HepG2 (cell line): ENCODE measurements around the gene NRN1L. TPM values are rescaled to one million over a fixed set of nuclear protein-coding genes. Genes with fewer than 3 reads are reported as not detected.

Experiments
- CEBPZ ChIP-seq: IDR thresholded peaks from 2 replicates; pipeline ENCODE4 v1.6.1; 2012; ENCODE audit warnings: low read length, improper control_type of control experiment
- FOXC1 ChIP-seq: sonication (generic); formaldehyde crosslinking; IDR thresholded peaks from 2 replicates; pipeline ENCODE4 v1.8.0; 2022; ENCODE audit warnings: mild to moderate bottlenecking, missing genetic modification reagents, borderline replicate concordance
- FUBP1 ChIP-seq: sonication (generic); formaldehyde crosslinking; IDR thresholded peaks from 2 replicates; pipeline ENCODE4 v1.5.1; 2020; ENCODE audit warnings: missing genetic modification reagents, mild to moderate bottlenecking, borderline replicate concordance
- MAZ ChIP-seq, 2 experiments: sonication (generic) in 1 of 2; formaldehyde crosslinking in 1 of 2; IDR thresholded peaks; 2 replicates each; pipeline versions ENCODE4 v1.5.0 to v1.6.1; 2012 to 2020; ENCODE audit warnings: low read depth in 2 of 2, mild to moderate bottlenecking in 2 of 2, borderline replicate concordance in 1 of 2, improper control_type of control experiment in 1 of 2, low read length in 1 of 2, missing genetic modification reagents in 1 of 2, moderate library complexity in 1 of 2
- MZF1 ChIP-seq: sonication (generic); formaldehyde crosslinking; IDR thresholded peaks from 2 replicates; pipeline ENCODE4 v1.8.1; 2023; ENCODE audit warnings: mild to moderate bottlenecking, missing genetic modification reagents, borderline replicate concordance
- POLR2A ChIP-seq, 2 experiments: IDR thresholded peaks; 2 replicates each; pipeline ENCODE4 v1.6.1; 2011; ENCODE audit warnings: low read depth in 2 of 2, low read length in 2 of 2, mild to moderate bottlenecking in 1 of 2, moderate library complexity in 1 of 2; ENCODE audit not compliant: insufficient read depth in 1 of 2
- ZNF317 ChIP-seq: sonication (generic); formaldehyde crosslinking; IDR thresholded peaks from 2 replicates; pipeline ENCODE4 v1.5.0; 2020; ENCODE audit warnings: mild to moderate bottlenecking, missing genetic modification reagents
- ZNF556 ChIP-seq: sonication (generic); formaldehyde crosslinking; IDR thresholded peaks from 2 replicates; pipeline ENCODE4 v1.4.0; 2020; ENCODE audit warnings: mild to moderate bottlenecking, missing genetic modification reagents, borderline replicate concordance
- polyA plus RNA-seq, 8 experiments: library from polyadenylated mRNA; depleted of rRNA in 3 of 8; stranded (reverse) in 7 of 8; unstranded in 1 of 8; fragments of >200 nt; fragmentation: Illumina TruSeq in 4 of 8; extraction: Trizol in 4 of 8; gene quantifications; 2 replicates each; pipeline versions ENCODE4 v1.2.1 to v1.2.3, GENCODE V29; 2011 to 2016; ENCODE audit warnings: low read depth in 4 of 8, missing spikeins in 1 of 8, mixed read lengths in 1 of 8; ENCODE audit not compliant: insufficient read depth in 1 of 8
- total RNA-seq, 5 experiments: library from RNA; depleted of rRNA; stranded (reverse); fragments of >200 nt; fragmentation: Illumina TruSeq; extraction: Trizol; gene quantifications; 2 replicates each; pipeline ENCODE4 v1.2.3, GENCODE V29; 2016; ENCODE audit warnings: low read depth in 1 of 5
- TF ChIP-seq, protein P1 (sequence below): sonication (generic); formaldehyde crosslinking; IDR thresholded peaks from 2 replicates; pipeline ENCODE4 v1.4.0; 2020; ENCODE audit warnings: mild to moderate bottlenecking, missing genetic modification reagents

NRN1L gene
- total and polyA plus RNA-seq, 2 of the 13 experiments (the other 11 are each of a cell fraction or from before 2014, with no cell fraction given), result 0.53 to 1.2 TPM

GRCh38 chr16:67892899-67893742 lies 8.4 kb downstream of the NRN1L start, which contains the start of gene PSKH1 (continued):
- peak; percentile 77; the same call in 1 of the 2 replicates for TF ChIP-seq MZF1 (CRISPR knock-in tag)
- peak; percentile 32; the same call in 1 of the 2 replicates for TF ChIP-seq MAZ (IDR thresholded peaks at IDR 0.05; ENCODE audit: borderline replicate concordance, low read depth, low read length)
- TF ChIP-seq MAZ (CRISPR knock-in tag; IDR thresholded peaks at IDR 0.05; ENCODE audit: low read depth), result peak; percentile 77
- peak; percentile 46 to 66; a peak in 3 of 4 replicates for TF ChIP-seq POLR2A (IDR thresholded peaks at IDR 0.05; ENCODE audit: insufficient read depth in 1 of 2, low read depth in 2 of 2, low read length in 2 of 2)
- no peak for TF ChIP-seq FUBP1 (CRISPR knock-in tag)
- TF ChIP-seq CEBPZ, result no peak
- TF ChIP-seq ZNF556 (CRISPR knock-in tag), result peak; percentile 77
- TF ChIP-seq FOXC1 (CRISPR knock-in tag), result peak; percentile 86
- peak; percentile 43; the same call in 1 of the 2 replicates for TF ChIP-seq ZNF317 (CRISPR knock-in tag)
- TF ChIP-seq, protein P1, sequence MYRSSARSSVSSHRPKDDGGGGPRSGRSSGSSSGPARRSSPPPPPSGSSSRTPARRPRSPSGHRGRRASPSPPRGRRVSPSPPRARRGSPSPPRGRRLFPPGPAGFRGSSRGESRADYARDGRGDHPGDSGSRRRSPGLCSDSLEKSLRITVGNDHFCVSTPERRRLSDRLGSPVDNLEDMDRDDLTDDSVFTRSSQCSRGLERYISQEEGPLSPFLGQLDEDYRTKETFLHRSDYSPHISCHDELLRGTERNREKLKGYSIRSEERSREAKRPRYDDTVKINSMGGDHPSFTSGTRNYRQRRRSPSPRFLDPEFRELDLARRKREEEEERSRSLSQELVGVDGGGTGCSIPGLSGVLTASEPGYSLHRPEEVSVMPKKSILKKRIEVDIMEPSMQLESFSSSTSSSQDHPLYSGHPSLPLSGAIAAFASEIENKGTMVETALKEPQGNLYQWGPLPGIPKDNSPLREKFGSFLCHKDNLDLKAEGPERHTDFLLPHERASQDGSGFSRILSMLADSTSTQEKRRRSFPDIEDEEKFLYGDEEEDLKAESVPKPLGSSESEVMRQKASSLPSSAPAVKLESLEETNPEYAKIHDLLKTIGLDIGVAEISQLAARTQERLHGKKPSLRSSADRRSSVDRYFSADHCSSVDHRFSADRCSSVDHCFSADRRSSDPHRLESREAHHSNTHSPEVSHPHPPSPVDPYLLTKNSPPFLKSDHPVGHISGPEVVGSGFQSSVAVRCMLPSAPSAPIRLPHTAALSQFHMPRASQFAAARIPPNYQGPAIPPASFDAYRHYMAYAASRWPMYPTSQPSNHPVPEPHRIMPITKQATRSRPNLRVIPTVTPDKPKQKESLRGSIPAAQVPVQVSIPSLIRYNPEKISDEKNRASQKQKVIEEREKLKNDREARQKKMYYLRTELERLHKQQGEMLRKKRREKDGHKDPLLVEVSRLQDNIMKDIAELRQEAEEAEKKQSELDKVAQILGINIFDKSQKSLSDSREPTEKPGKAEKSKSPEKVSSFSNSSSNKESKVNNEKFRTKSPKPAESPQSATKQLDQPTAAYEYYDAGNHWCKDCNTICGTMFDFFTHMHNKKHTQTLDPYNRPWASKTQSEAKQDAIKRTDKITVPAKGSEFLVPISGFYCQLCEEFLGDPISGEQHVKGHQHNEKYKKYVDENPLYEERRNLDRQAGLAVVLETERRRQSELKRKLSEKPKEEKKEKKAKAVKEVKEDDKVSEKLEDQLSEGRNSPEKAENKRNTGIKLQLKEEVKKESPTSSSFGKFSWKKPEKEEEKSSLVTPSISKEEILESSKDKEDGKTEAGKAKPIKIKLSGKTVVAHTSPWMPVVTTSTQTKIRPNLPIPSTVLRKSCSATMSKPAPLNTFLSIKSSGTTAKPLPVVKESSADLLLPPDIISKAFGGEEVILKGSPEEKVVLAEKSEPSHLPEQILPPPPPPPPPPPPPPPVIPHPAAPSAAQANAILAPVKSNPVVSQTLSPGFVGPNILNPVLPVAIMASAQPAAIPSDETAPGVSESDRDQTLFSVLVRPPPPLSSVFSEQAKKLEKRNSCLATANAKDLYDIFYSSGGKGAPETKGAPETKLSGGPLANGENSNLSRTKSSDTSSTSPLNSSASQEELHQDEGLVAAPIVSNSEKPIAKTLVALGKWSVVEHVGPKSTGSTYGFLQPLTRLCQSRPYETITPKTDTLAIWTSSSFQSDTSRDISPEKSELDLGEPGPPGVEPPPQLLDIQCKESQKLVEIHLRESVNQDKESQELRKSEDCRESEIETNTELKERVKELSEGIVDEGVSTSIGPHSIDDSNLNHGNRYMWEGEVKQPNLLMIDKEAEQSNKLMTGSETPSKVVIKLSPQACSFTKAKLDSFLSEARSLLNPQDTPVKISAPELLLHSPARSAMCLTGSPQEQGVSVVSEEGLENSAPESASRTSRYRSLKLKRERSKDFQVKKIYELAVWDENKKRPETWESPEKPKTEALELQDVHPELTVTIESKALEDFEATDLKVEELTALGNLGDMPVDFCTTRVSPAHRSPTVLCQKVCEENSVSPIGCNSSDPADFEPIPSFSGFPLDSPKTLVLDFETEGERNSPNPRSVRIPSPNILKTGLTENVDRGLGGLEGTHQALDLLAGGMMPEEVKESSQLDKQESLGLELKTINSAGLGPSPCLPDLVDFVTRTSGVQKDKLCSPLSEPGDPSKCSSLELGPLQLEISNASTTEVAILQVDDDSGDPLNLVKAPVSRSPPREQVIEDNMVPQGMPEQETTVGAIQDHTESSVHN, result peak; percentile 54; the same call in 1 of the 2 replicates
